CD4-positive, alpha-beta T cell (primary cell): ENCODE results near the gene COL4A4. TPM values are rescaled to one million over a fixed set of nuclear protein-coding genes. Genes with fewer than 3 reads are reported as not detected.

Experiments
- ATAC-seq: fragments of 200-7000 bp; cut with Tn5 transposase; one replicate; pipeline ENCODE4 v1.10.0; 2022; ENCODE audit warnings: mild to moderate bottlenecking; ENCODE audit not compliant: poor library complexity
- CTCF ChIA-PET: fragments of 350-600 bp; sonication (Branson Sonifier 250); formaldehyde crosslinking; loops from one replicate; lab custom pipeline; 2021; ENCODE audit warnings: antibody characterized with exemption, inconsistent platforms; lab: Charles Lee
- POLR2A ChIA-PET: fragments of 350-600 bp; sonication (Branson Sonifier 250); formaldehyde crosslinking; loops from one replicate; lab custom pipeline; 2021; ENCODE audit warnings: antibody characterized with exemption, inconsistent platforms; lab: Charles Lee
- DNase-seq, 14 experiments: peaks; one replicate each; pipeline ENCODE4 v3.0.0-alpha.2; 2013 to 2020; ENCODE audit warnings: mixed read lengths in 2 of 14
- H3K27ac ChIP-seq, 2 donors: one replicate each; pipeline versions ENCODE4 v1.5.1 to v1.7.0; 2013; ENCODE audit warnings: low read length in 2 of 2, low read depth in 1 of 2, mild to moderate bottlenecking in 1 of 2
- H3K27me3 ChIP-seq, 2 experiments: 1 replicate in 1 of 2; 2 replicates in 1 of 2; pipeline versions ENCODE4 v1.6.1 to v1.7.0; 2013; ENCODE audit warnings: low read length in 2 of 2, control low read depth in 1 of 2, mild to moderate bottlenecking in 1 of 2, moderate library complexity in 1 of 2; ENCODE audit not compliant: insufficient read depth in 2 of 2, control insufficient read depth in 1 of 2
- H3K36me3 ChIP-seq: one replicate; pipeline ENCODE4 v1.6.1; 2013; ENCODE audit warnings: low read length, control low read depth; ENCODE audit not compliant: insufficient read depth
- H3K4me1 ChIP-seq: one replicate; pipeline ENCODE4 v1.6.1; 2013; ENCODE audit warnings: low read length, control low read depth; ENCODE audit not compliant: insufficient read depth
- H3K4me3 ChIP-seq: one replicate; pipeline ENCODE4 v1.5.1; 2013; ENCODE audit warnings: mild to moderate bottlenecking, low read length, moderate library complexity
- H3K9me3 ChIP-seq, 2 experiments: 1 replicate in 1 of 2; 2 replicates in 1 of 2; pipeline versions ENCODE4 v1.6.1 to v1.7.0; 2013; ENCODE audit warnings: low read length in 2 of 2, mild to moderate bottlenecking in 2 of 2, control low read depth in 1 of 2, moderate library complexity in 1 of 2; ENCODE audit not compliant: control insufficient read depth in 1 of 2, insufficient read depth in 1 of 2
- H3K27ac Mint-ChIP-seq: one replicate; pipeline ENCODE4 v1.8.0; 2020; ENCODE audit warnings: mixed read lengths
- H3K27me3 Mint-ChIP-seq: one replicate; pipeline ENCODE4 v1.8.0; 2021; ENCODE audit warnings: mixed read lengths
- H3K36me3 Mint-ChIP-seq: one replicate; pipeline ENCODE4 v1.8.0; 2021; ENCODE audit warnings: low read depth, mixed read lengths
- H3K4me1 Mint-ChIP-seq: one replicate; pipeline ENCODE4 v1.8.0; 2021; ENCODE audit warnings: low read depth, mixed read lengths
- H3K4me3 Mint-ChIP-seq: one replicate; pipeline ENCODE4 v1.8.0; 2020; ENCODE audit warnings: mild to moderate bottlenecking, mixed read lengths
- H3K9me3 Mint-ChIP-seq: one replicate; pipeline ENCODE4 v1.8.0; 2020; ENCODE audit warnings: mixed read lengths
- intact Hi-C, 2 experiments: fragments of 100-400 bp; cut with DNase I in 1 of 2; cut with micrococcal nuclease in 1 of 2; formaldehyde crosslinking; loops; one replicate each; pipeline versions ENCODE4 v1.15.1 to v1.9.0; 2023 to 2025; cut with DNase I, micrococcal nuclease
- total RNA-seq, 174 experiments: library from RNA in 2 of 174; stranded (reverse) in 2 of 174; gene quantifications; one replicate each; pipeline ENCODE4 v1.2.3 and lab custom pipeline; 2021 to 2026
- TF ChIP-seq, protein P1 (sequence below): fragments of 200-600 bp; IDR thresholded peaks from one replicate; pipeline ENCODE4 v1.8.0; 2022; ENCODE audit warnings: antibody characterized with exemption, mild to moderate bottlenecking

The COL4A4 gene
- total RNA-seq, 2 experiments from 2014 or later = not detected

DNA sequence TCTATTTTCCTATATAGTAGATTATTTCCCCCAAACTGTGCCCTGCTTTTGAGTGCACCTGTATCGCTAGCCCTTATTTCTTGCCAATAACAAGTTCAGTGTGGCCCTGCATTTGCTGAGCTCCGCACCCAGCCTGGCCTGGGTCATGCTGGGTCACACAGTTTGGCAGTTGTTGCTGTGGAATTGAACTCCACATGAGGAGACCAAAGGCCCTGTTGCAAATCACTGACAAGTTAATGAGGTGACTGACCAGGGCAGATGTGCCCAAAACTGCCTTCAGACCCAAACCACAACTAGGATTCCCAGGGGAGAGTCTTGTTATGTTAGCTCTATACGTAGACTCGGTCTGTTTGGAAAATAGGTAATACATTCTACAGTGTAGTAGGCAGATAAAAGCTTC lies 31.0 kb downstream of the COL4A4 start:
- DNase-seq = no peak
- H3K27me3 Mint-ChIP-seq = peaks cover 23% of the 10 kb centered on the region

DNA sequence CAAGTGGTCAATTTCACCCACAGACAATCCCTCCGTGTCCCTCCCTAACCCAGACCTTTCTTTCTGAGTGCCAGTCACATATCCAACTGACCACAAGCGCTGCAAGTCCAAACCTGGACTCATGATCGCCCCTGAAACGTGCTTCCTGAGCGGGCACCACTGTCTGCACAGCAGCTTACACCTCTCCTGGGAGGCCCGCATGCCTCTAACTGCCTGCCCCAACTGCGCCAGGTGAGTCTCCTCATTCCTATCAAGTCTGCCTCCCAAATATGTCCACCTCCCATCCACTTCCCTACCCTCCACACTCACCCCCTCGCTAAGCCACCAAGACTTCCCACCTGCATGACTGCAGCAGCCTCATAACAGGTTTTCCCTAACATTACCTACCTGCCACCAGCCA lies 33.4 kb downstream of the COL4A4 start:
- CTCF ChIA-PET = no interaction called here
- TF ChIP-seq, protein P1, sequence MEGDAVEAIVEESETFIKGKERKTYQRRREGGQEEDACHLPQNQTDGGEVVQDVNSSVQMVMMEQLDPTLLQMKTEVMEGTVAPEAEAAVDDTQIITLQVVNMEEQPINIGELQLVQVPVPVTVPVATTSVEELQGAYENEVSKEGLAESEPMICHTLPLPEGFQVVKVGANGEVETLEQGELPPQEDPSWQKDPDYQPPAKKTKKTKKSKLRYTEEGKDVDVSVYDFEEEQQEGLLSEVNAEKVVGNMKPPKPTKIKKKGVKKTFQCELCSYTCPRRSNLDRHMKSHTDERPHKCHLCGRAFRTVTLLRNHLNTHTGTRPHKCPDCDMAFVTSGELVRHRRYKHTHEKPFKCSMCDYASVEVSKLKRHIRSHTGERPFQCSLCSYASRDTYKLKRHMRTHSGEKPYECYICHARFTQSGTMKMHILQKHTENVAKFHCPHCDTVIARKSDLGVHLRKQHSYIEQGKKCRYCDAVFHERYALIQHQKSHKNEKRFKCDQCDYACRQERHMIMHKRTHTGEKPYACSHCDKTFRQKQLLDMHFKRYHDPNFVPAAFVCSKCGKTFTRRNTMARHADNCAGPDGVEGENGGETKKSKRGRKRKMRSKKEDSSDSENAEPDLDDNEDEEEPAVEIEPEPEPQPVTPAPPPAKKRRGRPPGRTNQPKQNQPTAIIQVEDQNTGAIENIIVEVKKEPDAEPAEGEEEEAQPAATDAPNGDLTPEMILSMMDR = no peak

More for the DNA sequence above, 31.0 kb downstream of the COL4A4 start:
- Mint-ChIP-seq H3K36me3 (no peaks in the 10 kb centered on the region), H3K27ac (no peak overlapping the region), H3K4me1 (no peaks in the 10 kb centered on the region), H3K4me3 (no peak overlapping the region), H3K9me3 (no peaks in the 10 kb centered on the region)
- H3K36me3 ChIP-seq = no peaks in the 10 kb centered on the region
- ChIA-PET POLR2A (no interaction called here), CTCF (no interaction called here)
- TF ChIP-seq, protein P1 = no peak
- H3K27me3 ChIP-seq = no peaks in the 10 kb centered on the region
- H3K9me3 ChIP-seq = no peaks in the 10 kb centered on the region
- no peak overlapping the region for H3K4me3 ChIP-seq
- H3K27ac ChIP-seq = no peak overlapping the region
- intact Hi-C loops = no loop called here
- H3K4me1 ChIP-seq = no peaks in the 10 kb centered on the region
- no peak for ATAC-seq

DNA sequence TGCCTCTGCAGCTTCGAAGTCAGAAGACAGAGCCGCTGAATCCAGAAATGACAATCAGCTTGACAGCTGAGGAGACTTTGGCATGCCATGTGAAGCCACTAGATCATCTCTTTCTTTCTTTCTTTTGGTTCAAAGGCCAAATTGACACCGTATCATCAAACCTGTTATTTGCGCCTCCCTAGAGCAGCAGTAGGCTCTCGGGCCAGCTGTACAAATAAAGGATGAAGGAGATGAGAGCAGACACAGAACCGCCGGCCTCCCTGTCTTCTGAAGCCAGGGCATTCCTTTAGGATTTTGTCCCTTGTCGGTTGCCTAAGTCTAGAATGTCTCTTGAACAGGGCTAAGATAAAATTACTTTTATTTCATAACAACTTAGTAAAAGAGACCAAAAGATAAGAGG lies 36.8 kb downstream of the COL4A4 start:
- Mint-ChIP-seq H3K27me3 (peaks cover 28% of the 10 kb centered on the region), H3K4me3 (no peak overlapping the region), H3K4me1 (no peaks in the 10 kb centered on the region), H3K9me3 (no peaks in the 10 kb centered on the region), H3K27ac (no peak overlapping the region), H3K36me3 (no peaks in the 10 kb centered on the region)
- intact Hi-C loops = no loop called here
- H3K4me3 ChIP-seq = no peak overlapping the region
- H3K27ac ChIP-seq = no peak overlapping the region
- no peaks in the 10 kb centered on the region for H3K27me3 ChIP-seq
- H3K9me3 ChIP-seq = no peaks in the 10 kb centered on the region
- CTCF ChIA-PET = no interaction called here
- DNase-seq (no peak), ATAC-seq (no peak)
- no peaks in the 10 kb centered on the region for H3K4me1 ChIP-seq
- TF ChIP-seq, protein P1 = no peak
- POLR2A ChIA-PET = no interaction called here
- H3K36me3 ChIP-seq = no peaks in the 10 kb centered on the region

More for the DNA sequence above, 33.4 kb downstream of the COL4A4 start:
- Histone ChIP-seq H3K27me3 (no peaks in the 10 kb centered on the region), H3K4me1 (no peaks in the 10 kb centered on the region), H3K4me3 (no peak overlapping the region), H3K36me3 (no peaks in the 10 kb centered on the region), H3K27ac (no peak overlapping the region), H3K9me3 (no peaks in the 10 kb centered on the region)
- DNase-seq (no peak), ATAC-seq (no peak)
- intact Hi-C loops = loop anchor here in 1 of 2 experiments (2.0 kb wide), 1 partner anchor 636 kb away; no protein-coding TSS in a partner anchor
- POLR2A ChIA-PET = no interaction called here
- Mint-ChIP-seq H3K27ac (no peak overlapping the region), H3K9me3 (no peaks in the 10 kb centered on the region), H3K4me1 (no peaks in the 10 kb centered on the region), H3K4me3 (no peak overlapping the region), H3K36me3 (no peaks in the 10 kb centered on the region), H3K27me3 (peaks cover 20% of the 10 kb centered on the region)
